NCI-H510A treated with DMSO at 0.1 percent for 48 hours (cell line): ENCODE data around the gene CCDC136.

Experiments used
- DNase-seq: peaks from one replicate; lab custom pipeline; 2025; lab: John Stamatoyannopoulos, UW

The CCDC136 gene

GRCh38 chr7:128805225-128805624 lies 13.5 kb downstream of the CCDC136 start:
- no peak for DNase-seq

- no peak for DNase-seq
Observed at GRCh38 chr7:128807191-128807590, 15.4 kb downstream of the CCDC136 start.

GRCh38 chr7:128809363-128809762 lies 17.6 kb downstream of the CCDC136 start:
- no peak for DNase-seq

- no peak for DNase-seq
Observed at GRCh38 chr7:128810473-128810872, 18.7 kb downstream of the CCDC136 start.

- DNase-seq: no peak
Observed at GRCh38 chr7:128810997-128811396, 19.2 kb downstream of the CCDC136 start.

GRCh38 chr7:128811631-128812430 lies 20.1 kb downstream of the CCDC136 start:
- peak; percentile 22 for DNase-seq

- peak; percentile 36 for DNase-seq
Observed at GRCh38 chr7:128812514-128813168, 20.9 kb downstream of the CCDC136 start.

GRCh38 chr7:128814499-128814898 lies 22.7 kb downstream of the CCDC136 start:
- no peak for DNase-seq

- DNase-seq: no peak
Observed at GRCh38 chr7:128815289-128815942, 23.6 kb downstream of the CCDC136 start.

- DNase-seq: no peak
Observed at GRCh38 chr7:128818694-128819093, 26.9 kb downstream of the CCDC136 start.

GRCh38 chr7:128821724-128822123 lies 30.0 kb downstream of the CCDC136 start:
- DNase-seq: no peak

- no peak for DNase-seq
Observed at GRCh38 chr7:128826512-128826911, 34.7 kb downstream of the CCDC136 start.

- no peak for DNase-seq
Observed at GRCh38 chr7:128826916-128827247, 35.1 kb downstream of the CCDC136 start.

- no peak for DNase-seq
Observed at GRCh38 chr7:128827248-128827958, 35.6 kb downstream of the CCDC136 start.

GRCh38 chr7:128827971-128828711 lies 36.4 kb downstream of the CCDC136 start:
- DNase-seq: no peak

- no peak for DNase-seq
Observed at GRCh38 chr7:128829391-128830166, 37.8 kb downstream of the CCDC136 start.

GRCh38 chr7:128830231-128831177 lies 38.7 kb downstream of the CCDC136 start, which contains the start of gene FLNC:
Gene FLNC (plus strand): TSS chr7:128830406. CDS start chr7:128830638, 232 bp downstream.
- DNase-seq: no peak

- DNase-seq: no peak
Observed at GRCh38 chr7:128831178-128831993, 39.6 kb downstream of the CCDC136 start.
